NCI-H2107 treated with DMSO at 0.1 percent for 48 hours (cell line): ENCODE results near the gene GTF2H4.
"Not testable (repeated sequence)": the region's sequence is repeated elsewhere in the genome, so short reads cannot be mapped to it uniquely, and the experiment has no call there.

Experiments used
- DNase-seq: peaks from one replicate; lab custom pipeline; 2025; ENCODE audit not compliant: unreplicated experiment; lab: John Stamatoyannopoulos, UW

GTF2H4 gene

DNA sequence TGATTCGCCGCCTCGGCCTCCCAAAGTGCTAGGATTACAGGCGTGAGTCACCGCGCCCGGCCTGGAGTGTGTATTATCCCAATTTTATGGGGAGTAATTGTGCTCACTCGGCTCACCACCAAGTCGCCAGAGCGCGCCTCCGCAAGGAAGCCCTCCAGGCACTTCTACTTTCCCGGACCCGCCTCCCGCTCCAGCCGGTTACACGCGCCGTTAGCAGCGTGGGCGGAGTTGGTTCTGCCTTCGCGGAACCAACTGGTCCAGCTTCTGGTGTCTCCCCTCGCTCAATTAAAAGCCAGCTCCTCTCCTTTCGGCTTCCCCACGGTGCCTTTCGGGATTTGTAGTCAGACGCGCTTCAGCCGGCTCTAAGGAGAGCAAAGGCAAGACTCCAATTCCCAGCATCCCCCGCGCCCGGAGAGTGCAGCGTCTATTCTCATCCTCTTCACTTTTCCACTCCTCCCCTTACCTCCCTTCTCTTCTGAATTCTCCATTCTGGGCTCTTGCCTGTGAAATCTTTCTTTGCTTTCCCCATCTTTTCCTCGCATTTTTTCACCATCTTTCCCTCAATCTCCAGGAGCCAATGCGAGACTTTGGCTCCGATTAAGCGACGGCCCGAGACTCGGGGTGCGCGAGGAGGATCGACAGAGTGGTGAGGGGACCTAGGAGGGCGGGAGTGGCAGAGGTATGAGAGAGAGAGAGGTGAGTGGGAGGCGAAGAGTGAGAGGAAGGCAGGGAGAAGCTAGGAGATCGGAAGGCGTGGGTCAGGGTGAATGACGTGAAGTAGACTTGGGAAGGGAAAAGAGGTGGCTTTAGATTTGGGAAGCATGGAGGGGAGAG, at the start of gene GTF2H4:
TSS of gene GTF2H4 (plus strand) at position 450 of the 834 bp plus-strand sequence.
- peak; percentile 89 for DNase-seq

DNA sequence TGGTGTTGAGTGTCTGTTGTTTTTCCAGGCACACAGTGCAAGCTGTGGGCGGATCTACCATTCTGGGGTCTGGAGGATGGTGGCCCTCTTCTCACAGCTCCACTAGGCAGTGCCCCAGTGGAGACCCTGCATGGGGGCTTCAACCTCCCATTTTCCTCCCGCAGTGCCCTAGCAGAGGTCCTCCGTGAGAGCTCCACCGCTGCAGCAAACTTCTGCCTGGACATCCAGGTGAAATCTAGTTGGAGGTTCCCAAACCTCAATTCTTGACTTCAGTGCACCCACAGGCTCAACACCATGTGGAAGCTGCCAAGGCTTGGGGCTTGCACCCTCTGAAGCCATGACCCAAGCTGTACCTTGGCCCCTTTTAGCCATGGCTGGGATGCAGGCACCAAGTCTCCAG, 48.3 kb upstream of the GTF2H4 start:
- not testable (repeated sequence) for DNase-seq

DNA sequence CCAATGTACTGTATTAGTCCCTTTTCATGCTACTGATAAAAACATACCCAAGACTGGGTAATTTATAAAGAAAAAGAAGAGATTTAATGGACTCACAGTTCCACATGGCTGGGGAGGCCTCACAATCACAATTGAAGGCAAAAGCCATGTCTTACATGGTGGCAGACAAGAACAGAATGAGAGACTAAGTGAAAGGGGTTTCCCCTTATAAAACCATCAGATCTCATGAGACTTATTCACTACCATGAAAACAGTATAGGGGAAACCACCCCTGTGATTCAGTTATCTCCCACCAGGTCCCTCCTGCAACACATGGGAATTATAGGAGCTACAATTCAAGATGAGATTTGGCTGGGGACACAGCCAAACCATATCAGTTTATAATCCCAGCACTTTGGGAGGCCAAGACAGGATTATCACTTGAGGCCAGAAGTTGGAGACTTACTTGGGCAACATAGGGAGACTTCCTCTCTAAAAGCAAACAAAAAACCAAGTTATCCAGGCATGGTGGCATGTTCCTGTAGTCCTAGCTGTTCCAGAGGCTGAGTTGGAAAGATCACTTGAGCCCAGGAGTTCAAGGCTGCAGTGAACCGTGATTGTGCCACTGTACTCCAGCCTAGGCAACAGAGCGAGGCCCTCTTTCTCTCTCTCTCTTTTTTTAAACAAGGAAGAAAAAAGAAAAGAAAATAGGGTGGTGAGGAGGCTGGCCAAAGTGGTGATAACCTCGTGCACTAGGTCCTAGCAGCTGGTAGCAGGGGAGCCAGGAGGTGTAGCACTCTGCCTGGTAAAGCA, 46.6 kb upstream of the GTF2H4 start:
- DNase-seq, result no peak

DNA sequence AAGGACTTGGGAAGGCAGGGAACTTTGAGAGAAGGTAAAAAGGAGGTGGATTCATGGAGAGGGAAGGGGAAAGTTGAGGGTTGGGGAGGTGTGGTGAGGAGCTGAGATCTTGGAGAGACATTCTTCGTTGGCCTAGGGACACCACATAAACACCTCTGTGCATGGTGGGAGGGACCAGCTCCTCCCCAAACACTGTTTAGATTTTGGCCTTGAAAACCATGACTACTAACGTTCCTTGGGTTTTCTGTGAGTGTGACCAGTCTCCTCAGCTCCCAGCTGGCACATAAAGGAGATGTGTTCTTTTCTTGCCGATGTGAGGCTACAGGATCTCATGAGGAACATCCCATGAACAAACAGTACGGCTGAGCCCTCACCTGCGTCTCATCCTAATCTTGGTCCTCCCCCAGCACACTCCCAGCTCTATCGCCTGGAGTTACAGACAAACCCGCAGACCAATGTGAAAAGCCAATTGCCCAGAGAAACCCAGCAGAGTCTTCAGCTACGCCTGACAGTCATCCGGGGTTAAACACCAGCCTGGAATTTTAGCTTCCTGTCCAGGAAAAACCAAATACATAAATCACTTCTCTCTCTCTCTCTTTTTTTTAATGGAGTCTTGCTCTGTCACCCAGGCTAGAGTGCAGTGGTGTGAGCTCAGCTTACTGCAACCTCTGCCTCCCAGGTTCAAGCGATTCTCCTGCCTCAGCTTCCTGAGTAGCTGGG, 45.7 kb upstream of the GTF2H4 start:
- no peak for DNase-seq

DNA sequence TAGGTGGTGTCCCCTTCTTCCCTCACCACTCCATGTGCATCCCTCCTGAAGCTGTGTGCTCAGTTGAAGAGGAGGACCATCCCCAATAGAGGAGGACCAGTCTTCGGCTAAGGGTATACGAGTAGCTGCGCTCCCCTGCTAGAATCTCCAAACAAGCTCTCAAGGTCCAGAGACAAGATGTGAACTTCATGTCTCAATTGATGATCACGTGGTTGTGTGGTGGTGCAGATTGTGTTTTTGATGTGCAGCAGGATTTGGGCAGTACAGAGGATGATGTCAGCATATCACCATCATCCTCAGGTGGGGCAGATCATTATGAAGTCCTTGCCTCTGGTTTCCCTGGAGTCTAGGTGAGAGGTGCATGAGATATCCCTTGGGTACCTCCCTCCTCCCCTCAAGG, 43.7 kb upstream of the GTF2H4 start:
- DNase-seq, result no peak

DNA sequence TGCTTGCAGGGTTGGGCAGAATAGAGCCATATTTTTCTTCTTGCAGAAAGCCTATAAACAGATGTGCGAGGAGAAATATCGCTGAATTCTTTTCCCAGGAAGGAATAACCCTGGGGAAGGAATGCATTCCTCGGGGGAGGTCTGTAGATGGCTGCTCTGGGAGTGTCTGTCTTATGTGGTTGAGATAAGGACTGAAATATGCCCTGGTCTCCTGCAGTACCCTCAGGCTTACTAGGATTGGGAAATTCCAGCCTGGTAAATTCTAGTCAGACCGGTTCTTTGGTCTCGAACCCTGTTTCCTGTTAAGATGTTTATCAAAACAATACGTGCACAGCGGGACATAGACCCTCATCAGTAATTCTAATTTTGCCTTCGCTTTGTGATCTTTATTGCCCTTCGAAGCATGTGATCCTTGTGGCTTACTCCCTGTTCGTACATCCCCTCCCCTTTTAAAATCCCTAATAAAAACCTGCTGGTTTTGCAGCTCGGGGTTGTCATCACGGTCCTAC, 38.7 kb upstream of the GTF2H4 start:
- DNase-seq, result not testable (repeated sequence)

DNA sequence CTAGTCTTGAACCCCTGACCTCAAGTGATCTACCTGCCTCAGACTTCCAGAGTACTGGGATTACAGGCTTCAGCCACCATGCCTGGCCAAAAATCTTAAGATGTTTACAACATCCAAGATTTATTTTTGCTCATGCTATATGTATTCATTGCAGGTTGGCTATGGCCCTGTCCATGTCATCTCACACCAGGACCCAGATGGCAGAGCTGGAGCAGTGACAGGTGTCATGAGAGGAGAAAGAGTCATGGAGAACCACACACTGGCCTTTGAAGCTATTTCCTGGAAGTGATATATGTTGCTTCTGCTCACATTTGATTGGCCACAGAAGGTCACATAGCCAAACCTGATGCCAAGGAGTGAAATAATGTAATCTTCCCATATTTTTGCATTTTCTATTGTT, 37.5 kb upstream of the GTF2H4 start:
- DNase-seq, result no peak

DNA sequence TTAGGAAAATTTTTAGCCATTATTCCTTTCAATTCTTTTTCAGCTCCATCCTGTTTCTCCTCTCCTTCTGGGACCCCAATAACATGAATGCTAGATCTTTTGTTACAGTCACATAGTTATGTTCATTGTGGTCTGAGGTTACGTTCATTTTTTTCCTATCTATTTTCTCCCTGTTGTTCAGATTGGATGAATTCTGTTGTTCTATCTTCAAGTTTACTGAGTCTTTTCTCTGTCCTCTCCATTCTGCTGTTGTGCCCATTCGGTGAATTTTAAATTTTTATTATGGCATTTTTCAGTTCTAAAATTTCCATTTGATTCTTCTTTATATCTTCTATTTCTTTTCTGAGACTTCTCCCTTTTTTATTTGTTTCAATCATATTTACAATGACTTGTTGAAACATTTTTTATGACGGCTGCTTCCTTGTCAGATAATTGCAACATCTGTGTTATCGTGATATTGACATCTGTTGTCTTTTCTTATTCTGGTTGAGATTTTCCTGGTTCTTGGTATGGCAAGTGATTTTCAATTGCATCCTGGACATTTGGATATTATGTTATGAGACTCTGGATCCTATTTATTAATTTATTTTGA, 36.3 kb upstream of the GTF2H4 start:
- no peak for DNase-seq

DNA sequence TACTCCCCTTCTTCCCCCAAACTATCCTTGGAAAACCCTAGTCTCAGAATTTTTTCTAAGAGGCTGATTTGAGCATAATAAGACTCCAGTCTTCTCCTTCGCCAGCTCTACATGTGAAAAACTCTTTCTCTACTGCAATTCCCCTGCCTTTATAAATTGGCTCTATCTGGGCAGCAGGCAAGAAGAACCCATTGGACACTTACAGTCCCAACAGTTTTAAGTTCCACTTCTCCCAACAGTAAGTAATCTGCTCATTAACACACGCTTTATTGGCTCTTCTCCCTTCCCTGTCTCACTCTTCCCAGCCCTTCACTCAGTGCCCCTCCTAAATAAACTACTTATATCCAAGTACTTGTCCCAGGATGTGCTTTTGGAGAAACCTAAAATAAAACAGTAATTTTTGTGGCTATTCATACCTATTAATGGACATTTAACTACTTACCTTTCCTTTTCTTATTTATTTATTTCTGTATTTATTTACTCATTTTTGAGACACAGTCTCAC, 34.8 kb upstream of the GTF2H4 start:
- no peak for DNase-seq

DNA sequence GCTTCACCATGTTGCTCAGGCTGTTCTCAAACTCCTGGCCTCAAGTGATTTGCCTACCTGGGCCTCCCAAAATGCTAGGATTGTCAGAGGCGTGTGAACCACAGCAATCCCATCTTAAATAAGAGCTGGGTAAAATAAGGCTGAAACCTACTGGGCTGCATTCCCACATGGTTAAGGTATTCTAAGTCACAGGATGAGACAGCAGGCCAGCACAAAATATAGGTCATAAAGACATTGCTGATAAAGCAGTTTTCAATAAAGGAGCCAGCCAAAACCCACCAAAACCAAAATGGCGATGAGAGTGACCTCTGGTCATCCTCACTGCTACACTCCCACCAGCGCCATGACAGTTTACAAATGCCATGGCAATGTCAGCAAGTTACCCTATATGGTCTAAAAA, 34.2 kb upstream of the GTF2H4 start:
- not testable (repeated sequence) for DNase-seq

DNA sequence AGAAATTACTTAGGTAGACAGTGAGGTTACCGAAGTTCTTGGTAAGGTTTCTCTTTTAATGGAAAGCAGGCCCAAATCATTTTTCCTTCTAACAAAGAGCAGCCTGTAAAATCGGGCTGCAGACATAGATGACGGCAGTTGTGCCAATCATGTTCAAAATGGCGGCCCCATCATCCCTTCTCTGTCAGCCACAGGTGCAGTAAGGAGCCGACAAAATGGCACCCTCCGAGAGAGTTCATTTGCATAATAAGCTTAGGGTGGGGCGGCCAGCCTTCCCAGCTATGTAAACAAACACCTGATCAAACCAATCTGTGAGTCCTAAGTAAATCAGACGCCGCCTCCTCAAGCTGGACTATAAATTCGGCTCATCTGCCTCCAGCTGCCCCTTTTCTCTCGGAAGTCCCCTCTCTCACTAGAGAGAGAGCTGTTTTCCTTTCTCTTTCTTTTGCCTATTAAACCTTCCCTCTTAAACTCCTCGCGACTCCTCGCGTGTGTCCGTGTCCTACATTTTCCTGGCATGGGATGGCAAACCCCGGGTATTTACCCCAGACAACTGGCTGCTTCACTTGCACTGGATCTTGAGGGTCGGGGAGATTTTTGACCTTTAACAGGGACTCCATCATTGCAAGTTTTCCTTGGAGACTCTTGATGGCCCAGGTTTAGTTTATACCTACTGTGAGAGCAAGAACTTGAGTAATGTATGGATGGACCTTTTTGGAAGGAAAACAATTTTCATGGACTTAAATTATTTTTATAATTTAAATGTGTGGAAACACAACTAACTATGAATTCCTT, 32.6 kb upstream of the GTF2H4 start:
- DNase-seq, result no peak

DNA sequence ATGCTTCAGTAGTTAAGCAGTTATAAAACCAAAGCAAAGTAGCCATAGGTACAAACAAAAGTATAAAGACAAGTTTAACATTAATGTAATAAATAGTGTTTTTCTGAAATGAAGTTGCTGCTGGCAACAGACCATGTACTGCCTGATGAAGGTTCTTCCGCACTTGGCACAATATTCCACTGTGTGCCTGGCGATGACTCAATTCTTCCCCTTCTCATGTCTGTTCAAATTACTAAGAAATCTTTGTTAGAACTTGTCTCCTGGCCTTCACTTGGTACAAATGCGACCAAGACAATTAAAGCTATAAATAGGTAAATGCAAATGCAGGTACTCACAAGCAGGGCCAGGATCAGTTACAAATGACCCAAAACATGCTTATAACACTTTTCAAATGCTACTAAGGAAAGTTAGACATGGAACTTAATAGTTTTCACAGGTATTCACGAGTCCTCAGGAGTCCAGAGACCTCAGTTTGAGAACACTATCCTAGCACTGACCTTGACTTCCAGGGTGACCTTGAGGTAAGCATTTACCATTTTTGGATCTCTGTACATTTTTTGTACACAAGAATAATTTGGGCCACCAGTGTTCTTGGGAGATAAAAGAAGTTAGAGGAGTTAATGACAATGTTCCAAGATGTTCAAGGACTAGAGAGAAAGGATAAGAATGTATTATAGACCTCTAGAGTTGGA, 31.8 kb upstream of the GTF2H4 start:
- DNase-seq, result no peak

DNA sequence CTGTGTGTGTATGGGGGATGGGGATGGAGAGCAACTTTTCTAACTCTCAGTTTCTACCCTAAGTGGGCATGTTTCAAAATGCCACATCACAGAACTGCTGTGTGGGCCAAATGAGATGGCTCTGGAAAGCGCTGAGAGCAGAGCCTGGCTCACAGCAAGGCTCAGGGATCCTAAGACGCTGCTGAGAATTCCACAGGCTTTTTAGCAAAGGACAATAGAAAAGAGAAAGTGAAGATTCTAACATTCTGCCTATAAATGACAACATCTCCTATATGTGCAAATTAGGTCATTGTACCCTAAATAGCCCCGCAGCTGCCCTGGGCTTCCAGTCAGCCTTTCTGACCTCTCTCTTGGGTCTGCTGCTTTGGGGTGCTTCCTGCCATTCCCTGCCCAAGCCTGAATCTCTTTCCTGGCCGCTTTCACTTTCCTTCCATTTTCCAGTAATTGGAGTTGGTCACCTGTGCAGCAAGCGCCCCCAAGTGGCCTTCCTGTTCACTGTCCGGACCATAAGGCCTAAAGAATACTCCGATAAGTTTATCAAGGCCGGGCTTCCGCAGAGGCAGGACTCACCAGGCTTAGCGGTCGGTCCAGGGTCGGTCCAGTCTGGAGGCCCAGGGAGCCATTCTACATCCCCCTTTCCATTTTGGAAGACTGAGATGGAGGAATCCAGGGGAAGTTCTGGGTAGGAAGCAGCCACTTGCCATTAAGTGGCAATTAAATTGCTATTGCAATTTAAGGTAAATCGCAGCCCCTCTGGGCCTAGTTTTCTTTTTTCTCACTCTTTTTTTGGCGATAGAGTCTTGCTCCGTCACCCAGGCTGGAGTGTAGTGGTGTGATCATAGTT, 30.4 kb upstream of the GTF2H4 start:
- DNase-seq, result peak; percentile 51

DNA sequence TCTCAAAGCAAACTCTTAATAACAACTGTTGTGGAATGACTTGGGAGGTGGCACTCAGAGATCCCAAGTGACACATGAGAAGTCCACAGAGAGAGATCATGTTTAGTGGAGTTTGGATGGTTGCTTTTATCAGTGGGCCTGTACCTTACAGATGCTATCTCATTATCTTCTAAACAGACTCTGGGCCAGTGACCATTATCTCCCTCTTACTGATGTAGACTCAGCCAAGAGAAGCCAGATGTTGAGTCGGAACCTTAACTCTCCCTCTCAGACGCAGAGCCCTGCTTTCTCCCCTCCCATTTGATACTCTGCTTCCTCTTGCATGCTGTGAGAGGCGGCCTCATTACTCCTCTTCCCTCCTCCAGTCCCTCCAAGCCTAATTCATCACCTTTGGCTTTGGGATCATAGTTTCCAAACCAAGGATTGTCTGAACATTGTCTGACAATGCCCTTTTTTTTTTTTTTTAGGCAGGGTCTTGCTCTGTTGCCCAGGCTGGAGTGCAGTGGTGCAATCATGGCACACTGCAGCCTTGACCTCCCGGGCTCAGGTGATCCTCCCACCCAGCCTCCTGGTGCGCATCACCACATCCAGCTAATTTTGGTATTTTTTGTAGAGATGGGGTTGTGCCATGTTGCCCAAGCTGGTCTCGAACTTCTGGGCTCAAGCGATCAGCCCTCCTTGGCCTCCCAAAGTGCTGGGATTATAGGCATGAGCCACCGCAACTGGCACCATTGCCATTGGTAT, 28.2 kb upstream of the GTF2H4 start:
- no peak for DNase-seq

DNA sequence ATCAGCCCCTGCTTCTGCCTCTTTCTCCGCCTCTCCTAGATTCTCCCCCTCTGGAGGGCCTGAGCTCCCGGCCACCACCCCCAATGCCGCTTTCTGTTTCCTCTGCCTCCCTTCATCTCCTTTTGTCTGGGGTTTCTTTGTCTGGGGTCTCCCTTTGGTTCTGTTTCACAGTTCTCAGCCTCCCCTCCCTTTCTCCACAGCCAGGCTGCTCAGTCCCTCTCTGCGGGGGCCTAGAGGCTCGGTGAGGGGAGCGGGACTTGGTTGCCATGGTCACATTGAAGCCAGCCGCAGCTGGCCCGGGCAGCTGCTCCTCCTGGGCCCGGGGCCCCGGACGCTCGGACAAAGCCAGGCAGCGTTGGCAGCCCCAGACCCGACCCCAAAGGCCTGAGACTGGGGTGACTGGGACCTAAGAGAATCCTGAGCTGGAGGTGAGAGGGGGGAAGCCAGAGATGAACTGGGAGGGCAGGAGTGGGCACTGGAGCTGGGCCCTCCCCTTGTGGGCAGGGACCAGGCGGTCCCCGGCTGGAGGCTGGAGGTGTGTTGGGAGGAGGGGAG, 27.2 kb upstream of the GTF2H4 start:
- DNase-seq, result no peak

DNA sequence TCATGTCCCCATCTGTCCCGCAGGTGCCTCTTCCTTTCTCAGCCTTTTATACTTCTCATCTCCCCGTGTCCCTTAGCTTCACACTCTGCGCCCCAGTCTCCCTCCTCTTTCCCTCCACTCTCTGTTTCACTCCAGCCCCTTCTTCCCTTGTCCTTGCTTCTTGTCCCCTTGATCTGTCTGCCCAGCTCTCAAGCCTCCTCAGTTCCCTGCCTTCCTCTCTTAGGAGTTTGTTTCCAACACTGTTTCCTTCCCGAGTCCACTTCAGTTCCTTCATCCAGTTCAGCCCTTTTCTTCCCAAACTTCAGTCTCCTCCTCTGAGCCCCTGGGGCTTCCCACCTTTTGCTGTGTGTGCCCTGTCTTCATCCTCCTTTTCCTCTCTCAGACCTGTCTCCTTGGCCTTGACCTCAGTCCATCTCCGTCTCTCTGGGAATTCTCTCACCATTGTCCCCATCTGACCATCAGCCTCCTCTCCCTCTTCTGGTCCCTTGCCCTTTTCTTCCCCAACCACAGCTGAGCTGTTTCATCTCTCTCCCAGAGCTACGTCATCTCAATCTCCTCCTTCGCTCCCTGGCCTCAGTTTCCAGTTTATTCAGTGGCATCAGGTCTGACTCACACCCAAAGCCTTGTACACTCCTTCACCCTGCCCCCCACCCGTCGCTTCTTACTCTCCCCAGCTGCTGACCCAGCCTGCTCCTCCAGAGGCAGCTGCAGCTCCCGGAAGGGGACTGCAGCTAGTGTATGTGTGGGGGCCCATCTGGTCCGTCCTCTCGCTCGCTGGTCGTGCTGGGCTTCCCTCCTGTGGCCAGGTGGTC, 26.4 kb upstream of the GTF2H4 start:
- DNase-seq, result no peak
